T-helper 17 cell (primary cell): Measurements from ENCODE around the gene PWWP2B. TPM values are rescaled to one million over a fixed set of nuclear protein-coding genes. Genes with fewer than 3 reads are reported as not detected.
"Not testable (repeated sequence)": the region's sequence is repeated elsewhere in the genome, so short reads cannot be mapped to it uniquely, and the experiment has no call there.

Source experiments
- ATAC-seq: fragments of 150-1000 bp; cut with Tn5 transposase; 2 replicates; pipeline ENCODE4 v1.10.0; 2021; ENCODE audit warnings: mild to moderate bottlenecking, moderate library complexity
- DNase-seq, 3 donors: peaks; one replicate each; pipeline versions ENCODE4 v3.0.0 to v3.0.0-alpha.2; 2020 to 2021
- H3K9me3 ChIP-seq: one replicate; pipeline ENCODE4 v1.7.0; 2013; ENCODE audit warnings: low read length, mild to moderate bottlenecking; ENCODE audit not compliant: control insufficient read depth, poor library complexity, severe bottlenecking
- H3K27ac Mint-ChIP-seq: one replicate; pipeline ENCODE4 v1.8.0; 2022; ENCODE audit warnings: mild to moderate bottlenecking, moderate library complexity, mixed read lengths
- H3K27me3 Mint-ChIP-seq: one replicate; pipeline ENCODE4 v1.8.0; 2022; ENCODE audit warnings: mixed read lengths
- H3K36me3 Mint-ChIP-seq: one replicate; pipeline ENCODE4 v1.8.0; 2022; ENCODE audit warnings: low read depth, mixed read lengths
- H3K4me1 Mint-ChIP-seq: one replicate; pipeline ENCODE4 v1.8.0; 2022; ENCODE audit warnings: mild to moderate bottlenecking, mixed read lengths
- H3K4me3 Mint-ChIP-seq: one replicate; pipeline ENCODE4 v1.8.0; 2022; ENCODE audit warnings: mild to moderate bottlenecking, moderate library complexity, mixed read lengths
- total RNA-seq, 4 donors: library from RNA in 2 of 4; stranded (reverse) in 2 of 4; gene quantifications; one replicate each; pipeline ENCODE4 v1.2.3 and lab custom pipeline; 2022 to 2026

The PWWP2B gene
- total RNA-seq, 2 donors from 2014 or later = 15.7 to 16.7 TPM

- DNase-seq = no peak
- no peak overlapping the region for H3K27ac Mint-ChIP-seq
- H3K9me3 ChIP-seq = no peaks in the 10 kb centered on the region
- no peaks in the 10 kb centered on the region for H3K36me3 Mint-ChIP-seq
- ATAC-seq = no peak
- peaks cover 10% of the 10 kb centered on the region for H3K4me1 Mint-ChIP-seq
- H3K4me3 Mint-ChIP-seq = no peak overlapping the region
- H3K27me3 Mint-ChIP-seq = no peaks in the 10 kb centered on the region
Measured at GRCh38 chr10:132430231-132430743, 33.3 kb downstream of the PWWP2B start.

- no peak for DNase-seq
- H3K27me3 Mint-ChIP-seq = no peaks in the 10 kb centered on the region
- no peak overlapping the region for H3K27ac Mint-ChIP-seq
- no peak for ATAC-seq
- H3K36me3 Mint-ChIP-seq = no peaks in the 10 kb centered on the region
- no peak overlapping the region for H3K4me3 Mint-ChIP-seq
- peaks cover 10% of the 10 kb centered on the region for H3K4me1 Mint-ChIP-seq
- H3K9me3 ChIP-seq = no peaks in the 10 kb centered on the region
Measured at GRCh38 chr10:132430861-132431271, 33.9 kb downstream of the PWWP2B start.

- no peak overlapping the region for H3K27ac Mint-ChIP-seq
- DNase-seq = no peak
- no peak for ATAC-seq
- H3K9me3 ChIP-seq = no peaks in the 10 kb centered on the region
- H3K27me3 Mint-ChIP-seq = no peaks in the 10 kb centered on the region
- H3K4me3 Mint-ChIP-seq = no peak overlapping the region
- no peaks in the 10 kb centered on the region for H3K36me3 Mint-ChIP-seq
- peaks cover 10% of the 10 kb centered on the region for H3K4me1 Mint-ChIP-seq
Measured at GRCh38 chr10:132431537-132432175, 34.7 kb downstream of the PWWP2B start.

GRCh38 chr10:132432176-132432540 lies 35.2 kb downstream of the PWWP2B start:
- no peaks in the 10 kb centered on the region for H3K9me3 ChIP-seq
- H3K27ac Mint-ChIP-seq = no peak overlapping the region
- H3K4me1 Mint-ChIP-seq = peaks cover 10% of the 10 kb centered on the region

GRCh38 chr10:132433671-132434340 lies 36.8 kb downstream of the PWWP2B start:
- H3K9me3 ChIP-seq = no peaks in the 10 kb centered on the region
- H3K4me3 Mint-ChIP-seq = no peak overlapping the region
- H3K4me1 Mint-ChIP-seq = peaks cover 10% of the 10 kb centered on the region
- no peaks in the 10 kb centered on the region for H3K36me3 Mint-ChIP-seq
- DNase-seq (no peak), ATAC-seq (no peak)
- H3K27me3 Mint-ChIP-seq = no peaks in the 10 kb centered on the region
- H3K27ac Mint-ChIP-seq = no peak overlapping the region

More at GRCh38 chr10:132432176-132432540, 35.2 kb downstream of the PWWP2B start:
- no peak for DNase-seq
- H3K36me3 Mint-ChIP-seq = no peaks in the 10 kb centered on the region
- no peaks in the 10 kb centered on the region for H3K27me3 Mint-ChIP-seq
- ATAC-seq = no peak
- no peak overlapping the region for H3K4me3 Mint-ChIP-seq

- DNase-seq (peak in 1 of 3 donors; percentile 39), ATAC-seq (peak; percentile 60)
- H3K36me3 Mint-ChIP-seq = no peaks in the 10 kb centered on the region
- H3K4me3 Mint-ChIP-seq = peak overlapping the region; percentile 67
- H3K9me3 ChIP-seq = no peaks in the 10 kb centered on the region
- no peaks in the 10 kb centered on the region for H3K27me3 Mint-ChIP-seq
- peaks cover 10% of the 10 kb centered on the region for H3K4me1 Mint-ChIP-seq
- H3K27ac Mint-ChIP-seq = no peak overlapping the region
Measured at GRCh38 chr10:132434405-132435005, 37.5 kb downstream of the PWWP2B start.

GRCh38 chr10:132435320-132435719 lies 38.3 kb downstream of the PWWP2B start:
- not testable (repeated sequence) for DNase-seq, H3K27ac Mint-ChIP-seq, ATAC-seq, H3K27me3 Mint-ChIP-seq, H3K4me1 Mint-ChIP-seq, H3K9me3 ChIP-seq, H3K4me3 Mint-ChIP-seq, H3K36me3 Mint-ChIP-seq

GRCh38 chr10:132436096-132436495 lies 39.1 kb downstream of the PWWP2B start:
- H3K4me3 Mint-ChIP-seq, DNase-seq, H3K27me3 Mint-ChIP-seq, H3K36me3 Mint-ChIP-seq, H3K27ac Mint-ChIP-seq, ATAC-seq, H3K9me3 ChIP-seq, H3K4me1 Mint-ChIP-seq: not testable (repeated sequence)

GRCh38 chr10:132436861-132437410 lies 39.9 kb downstream of the PWWP2B start:
- no peaks in the 10 kb centered on the region for H3K9me3 ChIP-seq
- Mint-ChIP-seq H3K4me1 (peaks cover 4% of the 10 kb centered on the region), H3K4me3 (no peak overlapping the region), H3K27me3 (no peaks in the 10 kb centered on the region), H3K36me3 (no peaks in the 10 kb centered on the region), H3K27ac (peak overlapping the region; percentile 14)
- DNase-seq (no peak), ATAC-seq (no peak)

GRCh38 chr10:132437541-132437950 lies 40.5 kb downstream of the PWWP2B start:
- no peaks in the 10 kb centered on the region for H3K27me3 Mint-ChIP-seq
- DNase-seq (no peak), ATAC-seq (no peak)
- no peaks in the 10 kb centered on the region for H3K36me3 Mint-ChIP-seq
- H3K4me3 Mint-ChIP-seq = no peak overlapping the region
- no peaks in the 10 kb centered on the region for H3K9me3 ChIP-seq
- H3K4me1 Mint-ChIP-seq = peaks cover 7% of the 10 kb centered on the region
- H3K27ac Mint-ChIP-seq = no peak overlapping the region

GRCh38 chr10:132438091-132439024 lies 41.4 kb downstream of the PWWP2B start:
- Mint-ChIP-seq H3K27me3 (no peaks in the 10 kb centered on the region), H3K4me3 (no peak overlapping the region), H3K4me1 (peaks cover 7% of the 10 kb centered on the region), H3K36me3 (no peaks in the 10 kb centered on the region), H3K27ac (peak overlapping the region; percentile 54)
- DNase-seq (no peak), ATAC-seq (no peak)
- H3K9me3 ChIP-seq = no peaks in the 10 kb centered on the region

- H3K36me3 Mint-ChIP-seq = no peaks in the 10 kb centered on the region
- H3K9me3 ChIP-seq = no peaks in the 10 kb centered on the region
- DNase-seq (no peak), ATAC-seq (no peak)
- H3K27me3 Mint-ChIP-seq = no peaks in the 10 kb centered on the region
- H3K27ac Mint-ChIP-seq = peak overlapping the region; percentile 54
- H3K4me1 Mint-ChIP-seq = peaks cover 7% of the 10 kb centered on the region
- no peak overlapping the region for H3K4me3 Mint-ChIP-seq
Measured at GRCh38 chr10:132439025-132439388, 42.0 kb downstream of the PWWP2B start.
